KMS-11 (cell line): ENCODE data around the gene STEAP1.

Experiments
- H2AFZ ChIP-seq: fragments of 200-600 bp; sonication (generic); 2 replicates; pipeline ENCODE4 v1.6.1; 2016; ENCODE audit warnings: antibody characterized with exemption, mixed run types, low read depth
- H3K27ac ChIP-seq: fragments of 200-600 bp; sonication (generic); 2 replicates; pipeline ENCODE4 v1.6.1; 2016; ENCODE audit warnings: mild to moderate bottlenecking, mixed run types
- H3K27me3 ChIP-seq: fragments of 200-600 bp; sonication (generic); 2 replicates; pipeline ENCODE4 v1.6.1; 2017; ENCODE audit warnings: mild to moderate bottlenecking, low read depth, mixed run types, moderate library complexity; ENCODE audit not compliant: insufficient read depth
- H3K36me3 ChIP-seq: fragments of 200-600 bp; sonication (generic); 2 replicates; pipeline ENCODE4 v1.6.1; 2017; ENCODE audit warnings: mild to moderate bottlenecking, mixed run types; ENCODE audit not compliant: insufficient read depth
- H3K4me1 ChIP-seq: fragments of 200-600 bp; sonication (generic); 2 replicates; pipeline ENCODE4 v1.6.1; 2016; ENCODE audit warnings: mild to moderate bottlenecking, low read depth, mixed run types; ENCODE audit not compliant: poor library complexity, severe bottlenecking
- H3K4me2 ChIP-seq: fragments of 200-600 bp; sonication (generic); 2 replicates; pipeline ENCODE4 v1.7.0; 2016; ENCODE audit warnings: mild to moderate bottlenecking, mixed run types
- H3K4me3 ChIP-seq: fragments of 200-600 bp; sonication (generic); IDR thresholded peaks from 2 replicates; pipeline ENCODE4 v1.6.1; 2017; ENCODE audit warnings: low read depth, low read length, mixed read lengths; ENCODE audit not compliant: insufficient read depth
- H3K79me2 ChIP-seq: fragments of 200-600 bp; sonication (generic); 2 replicates; pipeline ENCODE4 v1.6.1; 2016; ENCODE audit warnings: low read depth, mixed run types; ENCODE audit not compliant: insufficient read depth
- H3K9ac ChIP-seq: fragments of 200-600 bp; sonication (generic); 2 replicates; pipeline ENCODE4 v1.6.1; 2016; ENCODE audit warnings: mild to moderate bottlenecking, mixed run types
- H4K20me1 ChIP-seq: fragments of 200-600 bp; sonication (generic); 2 replicates; pipeline ENCODE4 v1.6.1; 2016; ENCODE audit warnings: mild to moderate bottlenecking, mixed run types; ENCODE audit not compliant: insufficient read depth
- TF ChIP-seq, protein P1 (sequence below): fragments of 200-600 bp; sonication (generic); conservative IDR thresholded peaks from 2 replicates; pipeline ENCODE4 v1.6.1; 2017; ENCODE audit warnings: low read depth, mild to moderate bottlenecking, antibody characterized with exemption, low read length, moderate library complexity, mixed read lengths

The STEAP1 gene

DNA sequence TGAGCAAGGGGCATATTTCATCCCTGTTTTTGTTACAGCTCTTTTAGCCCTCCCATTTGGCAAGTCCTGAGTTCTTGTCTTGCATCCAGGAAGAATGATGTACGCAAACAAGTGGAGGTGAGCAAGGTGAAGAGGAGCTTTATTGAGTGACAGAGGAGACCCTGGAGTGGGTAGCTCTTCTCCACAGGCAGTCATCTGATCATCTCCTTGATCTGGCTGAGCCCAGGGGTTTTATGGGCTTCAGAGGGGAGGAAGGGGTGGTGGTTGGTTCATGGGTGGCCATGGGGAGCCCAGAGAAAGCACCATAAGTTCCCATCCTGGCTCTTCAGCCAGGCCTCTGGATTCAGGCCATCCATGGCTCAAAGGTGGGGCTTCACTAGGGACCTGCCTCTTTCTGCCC lies 21.9 kb downstream of the STEAP1 start:
- TF ChIP-seq, protein P1, sequence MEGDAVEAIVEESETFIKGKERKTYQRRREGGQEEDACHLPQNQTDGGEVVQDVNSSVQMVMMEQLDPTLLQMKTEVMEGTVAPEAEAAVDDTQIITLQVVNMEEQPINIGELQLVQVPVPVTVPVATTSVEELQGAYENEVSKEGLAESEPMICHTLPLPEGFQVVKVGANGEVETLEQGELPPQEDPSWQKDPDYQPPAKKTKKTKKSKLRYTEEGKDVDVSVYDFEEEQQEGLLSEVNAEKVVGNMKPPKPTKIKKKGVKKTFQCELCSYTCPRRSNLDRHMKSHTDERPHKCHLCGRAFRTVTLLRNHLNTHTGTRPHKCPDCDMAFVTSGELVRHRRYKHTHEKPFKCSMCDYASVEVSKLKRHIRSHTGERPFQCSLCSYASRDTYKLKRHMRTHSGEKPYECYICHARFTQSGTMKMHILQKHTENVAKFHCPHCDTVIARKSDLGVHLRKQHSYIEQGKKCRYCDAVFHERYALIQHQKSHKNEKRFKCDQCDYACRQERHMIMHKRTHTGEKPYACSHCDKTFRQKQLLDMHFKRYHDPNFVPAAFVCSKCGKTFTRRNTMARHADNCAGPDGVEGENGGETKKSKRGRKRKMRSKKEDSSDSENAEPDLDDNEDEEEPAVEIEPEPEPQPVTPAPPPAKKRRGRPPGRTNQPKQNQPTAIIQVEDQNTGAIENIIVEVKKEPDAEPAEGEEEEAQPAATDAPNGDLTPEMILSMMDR, result no peak

DNA sequence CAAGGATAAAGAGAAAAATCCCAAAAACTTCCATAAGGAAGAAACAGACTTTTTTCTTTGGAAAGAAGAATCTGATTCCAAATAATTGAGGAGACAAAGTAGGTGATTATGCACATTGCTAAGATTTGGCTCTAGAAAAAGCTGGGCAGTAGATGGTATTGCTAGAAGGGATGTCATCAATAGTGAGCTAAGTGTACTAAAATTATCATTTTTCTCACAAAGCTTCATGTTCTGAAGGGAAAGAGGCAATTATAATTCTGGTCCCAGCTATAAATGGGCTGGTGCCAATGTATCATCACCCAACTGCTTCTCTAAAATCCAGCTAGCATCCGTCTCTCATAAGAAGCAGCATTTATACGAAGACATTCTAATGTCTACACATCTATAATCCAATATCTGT lies 23.9 kb downstream of the STEAP1 start:
- Histone ChIP-seq H2AFZ (no peak overlapping the region), H3K27me3 (no peaks in the 10 kb centered on the region), H3K79me2 (no peaks in the 10 kb centered on the region), H3K36me3 (no peaks in the 10 kb centered on the region), H3K9ac (no peak overlapping the region), H4K20me1 (no peaks in the 10 kb centered on the region), H3K27ac (no peak overlapping the region), H3K4me3 (no peak overlapping the region), H3K4me2 (peak overlapping the region; percentile 64; the same call in 1 of the 2 replicates), H3K4me1 (peaks cover 63% of the 10 kb centered on the region)
- TF ChIP-seq, protein P1, result no peak

More for the DNA sequence above, 21.9 kb downstream of the STEAP1 start:
- H3K4me2 ChIP-seq, result no peak overlapping the region
- H3K27me3 ChIP-seq, result no peaks in the 10 kb centered on the region
- peaks cover 70% of the 10 kb centered on the region for H3K4me1 ChIP-seq
- H3K27ac ChIP-seq, result no peak overlapping the region
- H2AFZ ChIP-seq, result no peak overlapping the region
- H3K36me3 ChIP-seq, result no peaks in the 10 kb centered on the region
- H3K9ac ChIP-seq, result no peak overlapping the region
- H3K79me2 ChIP-seq, result no peaks in the 10 kb centered on the region
- no peaks in the 10 kb centered on the region for H4K20me1 ChIP-seq
- no peak overlapping the region for H3K4me3 ChIP-seq

DNA sequence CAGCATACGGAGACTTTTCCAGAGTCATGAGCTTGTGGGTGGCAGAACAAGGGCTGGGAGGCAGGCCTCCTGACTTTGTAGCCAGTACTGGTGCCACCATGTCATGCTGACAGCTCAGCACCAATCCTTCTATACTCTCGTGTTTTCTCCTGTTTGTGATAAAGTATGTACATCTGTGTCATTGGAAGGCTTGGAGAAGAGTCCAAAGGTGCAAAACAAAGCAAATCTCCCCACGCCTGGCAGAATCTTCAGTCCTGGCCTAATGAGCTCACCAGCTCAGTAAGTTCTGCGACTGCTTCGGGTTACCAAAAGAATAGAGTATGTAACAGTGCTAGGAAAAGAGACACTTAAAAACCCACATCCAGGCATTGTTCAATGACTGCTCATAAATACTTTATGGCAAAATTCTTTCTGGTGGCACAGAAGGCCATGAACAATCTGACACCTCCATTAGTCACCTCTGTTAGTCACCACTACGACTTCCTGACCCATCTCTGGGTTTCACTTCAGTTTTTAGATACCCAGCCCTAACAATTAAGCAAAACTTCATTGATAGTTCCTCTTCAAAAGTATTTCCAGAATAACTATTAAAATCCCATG lies 24.5 kb downstream of the STEAP1 start:
- Histone ChIP-seq H3K4me1 (peaks cover 57% of the 10 kb centered on the region), H3K36me3 (no peaks in the 10 kb centered on the region), H2AFZ (no peak overlapping the region; the same call in 1 of the 2 replicates), H3K4me3 (no peak overlapping the region), H3K27me3 (no peaks in the 10 kb centered on the region), H3K27ac (peak overlapping the region; percentile 47; the same call in 1 of the 2 replicates), H3K79me2 (no peaks in the 10 kb centered on the region), H3K4me2 (peak overlapping the region; percentile 64), H4K20me1 (no peaks in the 10 kb centered on the region), H3K9ac (no peak overlapping the region)
- TF ChIP-seq, protein P1, result no peak

DNA sequence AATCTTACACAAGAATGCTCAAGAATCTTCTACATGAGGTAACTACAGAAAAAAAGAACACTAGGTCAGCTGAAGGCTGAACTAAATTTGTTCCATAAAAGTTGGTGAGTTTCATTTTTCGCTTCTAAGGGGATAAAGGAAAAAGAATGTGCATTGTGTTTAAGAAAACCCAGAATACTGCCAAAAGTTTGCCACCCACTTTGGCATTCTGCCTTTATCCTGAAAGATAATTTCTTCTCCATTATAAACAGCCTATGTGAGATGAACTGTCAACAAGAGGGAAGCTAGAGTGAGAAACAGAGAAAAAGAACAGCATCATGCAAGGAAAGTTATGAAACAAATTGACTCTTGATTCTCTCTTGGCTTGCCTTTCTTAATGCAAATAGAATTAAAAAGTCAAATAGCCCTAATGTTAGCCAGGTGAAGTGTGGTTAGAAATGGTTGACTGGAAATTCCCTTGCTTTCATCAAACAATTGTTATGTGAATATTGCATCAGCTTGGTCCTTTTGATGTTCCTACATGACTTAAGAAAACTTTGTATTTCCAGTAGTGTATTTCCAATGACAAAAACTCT lies 25.8 kb downstream of the STEAP1 start:
- H3K27me3 ChIP-seq, result no peaks in the 10 kb centered on the region
- TF ChIP-seq, protein P1, result no peak
- peaks cover 44% of the 10 kb centered on the region for H3K4me1 ChIP-seq
- H3K4me3 ChIP-seq, result no peak overlapping the region
- H2AFZ ChIP-seq, result no peak overlapping the region
- no peaks in the 10 kb centered on the region for H3K36me3 ChIP-seq
- H3K27ac ChIP-seq, result peak overlapping the region; percentile 47
- peak overlapping the region; percentile 13; the same call in 1 of the 2 replicates for H3K9ac ChIP-seq
- H3K79me2 ChIP-seq, result no peaks in the 10 kb centered on the region
- H3K4me2 ChIP-seq, result peak overlapping the region; percentile 64
- no peaks in the 10 kb centered on the region for H4K20me1 ChIP-seq
